HG03439 (cell line): Measurements from ENCODE around the gene ABCA3.

ENCODE experiments used
- ATAC-seq: cut with Tn5 transposase; IDR thresholded peaks from one replicate; pipeline ENCODE4 v1.9.1; 2021; ENCODE audit warnings: mild to moderate bottlenecking, moderate library complexity; ENCODE audit not compliant: unreplicated experiment

Gene ABCA3

DNA sequence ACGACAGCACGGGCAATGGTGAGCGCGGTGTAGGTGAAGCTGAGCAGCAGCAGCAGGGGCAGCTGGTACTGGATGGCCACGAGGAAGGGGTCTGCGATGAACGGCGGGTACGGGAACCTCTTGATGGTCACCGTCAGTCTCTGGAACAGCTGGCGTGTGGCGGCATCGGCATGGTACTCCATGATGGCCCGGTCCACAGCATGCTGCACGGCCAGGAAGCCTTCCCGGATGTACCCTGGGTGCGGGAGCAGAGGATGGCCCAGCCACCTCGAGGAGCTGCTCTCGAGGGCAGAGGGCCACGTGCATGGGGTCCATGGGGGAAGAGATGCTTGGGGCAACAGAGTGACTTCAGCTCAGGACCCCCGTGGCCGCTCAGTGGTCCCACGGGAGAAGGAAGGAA lies 20.9 kb downstream of the ABCA3 start:
- no peak for ATAC-seq

DNA sequence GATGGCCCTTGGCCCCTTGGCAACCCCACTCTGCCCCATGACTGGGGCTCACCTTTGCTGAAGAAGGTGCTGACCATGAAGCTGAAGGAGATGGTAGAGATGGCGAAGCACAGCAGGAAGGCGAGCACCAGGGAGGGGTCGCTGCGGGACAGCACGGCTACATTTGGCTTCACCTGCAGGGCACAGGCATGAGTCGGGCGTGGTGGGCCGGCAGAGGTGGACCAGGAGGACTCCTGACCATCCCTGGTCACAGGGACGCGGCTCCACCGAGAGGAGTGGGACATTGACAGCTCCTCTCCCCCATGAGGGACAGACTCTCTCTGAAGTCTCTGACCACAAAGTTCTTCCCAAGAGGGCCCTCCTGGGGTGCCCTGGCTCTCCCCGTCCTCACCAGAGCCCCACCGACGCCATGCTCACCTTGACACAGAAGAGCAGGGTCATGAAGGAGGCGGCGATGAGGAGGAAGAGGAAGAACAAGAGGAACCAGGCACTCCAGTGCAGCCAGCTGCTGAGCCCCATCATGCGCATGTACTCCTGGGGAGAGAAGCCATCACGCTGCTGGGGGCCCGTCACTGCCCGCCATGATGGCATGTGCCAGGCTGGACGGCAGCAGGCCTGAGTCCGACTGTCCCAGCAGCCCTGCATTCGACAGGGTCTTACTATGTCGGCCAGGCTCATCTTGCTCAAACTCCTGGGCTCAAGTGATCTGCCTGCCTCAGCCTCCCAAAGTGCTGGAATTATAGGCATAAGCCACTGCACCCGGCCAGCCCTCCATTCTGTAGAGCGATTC lies 23.1 kb downstream of the ABCA3 start:
- no peak for ATAC-seq

DNA sequence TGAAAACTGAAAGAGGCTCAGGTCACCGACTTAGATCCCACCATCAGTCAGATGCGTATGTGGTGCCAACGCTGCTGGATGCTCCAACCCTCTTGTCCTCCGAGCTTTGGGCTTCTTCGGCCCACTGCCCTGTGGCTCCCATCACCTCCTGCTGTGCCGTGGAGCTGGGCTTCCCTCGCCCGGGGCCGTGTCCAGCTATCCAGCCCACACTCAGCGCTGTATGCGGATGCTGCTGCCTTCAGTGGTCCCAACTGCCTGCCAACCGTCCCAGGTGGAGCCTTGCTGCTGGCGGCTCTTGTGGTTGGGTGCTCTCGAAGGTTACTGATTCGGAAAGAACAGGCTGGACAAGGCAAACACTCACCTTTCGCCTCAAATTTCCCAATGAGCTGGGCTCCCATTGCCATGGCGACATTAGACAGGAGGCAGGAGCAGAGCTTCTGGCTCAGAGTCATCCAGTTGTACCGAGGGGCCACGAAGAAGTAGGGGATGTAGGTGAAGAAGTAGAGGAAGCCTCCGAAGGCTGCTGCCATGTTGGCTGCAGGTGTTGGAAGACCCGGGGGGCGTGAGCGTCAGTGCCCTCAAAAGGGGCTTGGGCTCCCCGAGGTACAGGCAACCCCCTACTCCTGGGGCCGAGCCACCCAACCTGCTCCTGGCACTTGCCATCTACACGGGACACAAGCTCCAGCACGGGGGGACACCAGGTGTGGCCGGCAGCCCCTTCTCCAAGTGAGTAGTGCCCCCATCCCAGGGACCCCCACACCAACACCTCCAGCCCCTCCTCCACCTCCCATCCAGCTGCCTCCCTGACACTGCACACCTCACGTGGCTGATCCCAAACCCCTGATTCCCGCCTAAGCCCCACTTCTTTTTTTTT lies 32.2 kb downstream of the ABCA3 start:
- no peak for ATAC-seq

DNA sequence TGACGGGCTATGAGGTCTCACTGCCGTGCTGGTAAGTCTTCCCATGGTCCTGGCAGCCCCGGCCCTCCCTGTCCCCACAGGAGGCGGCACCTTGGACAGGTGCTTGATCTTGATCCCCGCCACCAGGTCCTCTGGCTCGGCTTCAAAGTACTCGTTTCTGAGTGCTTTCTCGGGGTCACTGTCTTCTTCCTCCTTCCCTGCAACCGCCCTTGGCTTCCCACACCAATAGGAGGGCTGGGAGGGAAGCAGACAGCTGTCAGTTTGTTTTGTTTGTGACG lies 40.7 kb downstream of the ABCA3 start:
- ATAC-seq, result no peak

DNA sequence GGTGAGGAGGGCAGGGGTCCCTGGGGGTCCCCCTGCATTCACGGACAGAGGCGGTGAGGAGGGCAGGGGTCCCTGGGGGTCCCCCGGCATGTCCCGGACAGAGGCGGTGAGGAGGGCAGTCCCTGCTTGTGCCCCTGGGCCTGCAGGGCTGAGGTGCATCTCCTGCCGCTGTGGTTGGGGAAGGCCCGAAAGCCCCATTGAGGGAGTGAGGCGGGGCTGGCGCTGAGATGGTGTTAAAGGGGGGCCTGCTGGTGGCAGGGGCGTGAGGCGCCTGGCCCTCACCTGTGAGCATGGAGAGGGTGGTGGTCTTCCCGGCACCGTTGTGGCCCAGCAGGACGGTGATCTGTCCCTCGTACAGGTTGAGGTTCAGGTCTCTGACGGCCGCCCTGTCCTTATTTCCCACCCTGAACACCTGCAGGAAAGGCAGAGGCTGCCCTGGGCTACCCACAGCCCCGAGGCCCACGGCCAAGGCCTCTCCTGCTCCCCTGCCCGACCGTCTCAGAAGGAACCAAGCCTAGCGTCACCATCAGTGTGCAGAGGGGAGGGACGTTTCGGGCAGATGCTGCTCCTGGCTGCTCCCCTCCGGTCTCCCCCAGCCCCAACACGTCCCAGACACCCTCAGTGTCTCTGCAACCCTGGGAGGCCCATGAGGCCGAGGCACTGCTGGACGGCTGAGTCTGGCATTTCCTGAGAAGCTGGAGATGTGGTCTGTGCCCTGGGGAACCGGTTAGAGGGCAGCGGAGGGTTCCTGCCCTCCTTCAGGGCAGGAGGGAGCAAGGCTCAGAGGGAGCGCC lies 41.2 kb downstream of the ABCA3 start:
- no peak for ATAC-seq

DNA sequence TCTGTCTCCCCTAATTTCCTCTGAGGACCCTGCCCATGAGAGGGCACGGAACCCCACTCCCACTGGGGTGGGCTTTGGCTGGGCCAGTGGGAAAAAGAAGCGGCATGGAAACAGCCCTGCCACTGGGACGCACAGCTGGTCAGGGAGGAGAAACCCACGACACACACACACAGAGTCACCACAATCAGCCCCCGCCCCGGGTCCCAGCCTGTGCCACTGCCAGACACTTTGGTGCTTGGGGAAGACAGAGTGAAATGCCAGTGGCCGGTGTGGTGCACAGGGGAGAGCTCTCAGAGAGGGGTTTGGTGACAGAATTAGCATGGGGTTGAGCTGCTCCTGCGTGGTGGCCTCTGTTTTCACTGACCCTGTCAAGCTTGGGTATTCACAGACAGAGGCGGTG lies 41.9 kb downstream of the ABCA3 start:
- ATAC-seq, result no peak

DNA sequence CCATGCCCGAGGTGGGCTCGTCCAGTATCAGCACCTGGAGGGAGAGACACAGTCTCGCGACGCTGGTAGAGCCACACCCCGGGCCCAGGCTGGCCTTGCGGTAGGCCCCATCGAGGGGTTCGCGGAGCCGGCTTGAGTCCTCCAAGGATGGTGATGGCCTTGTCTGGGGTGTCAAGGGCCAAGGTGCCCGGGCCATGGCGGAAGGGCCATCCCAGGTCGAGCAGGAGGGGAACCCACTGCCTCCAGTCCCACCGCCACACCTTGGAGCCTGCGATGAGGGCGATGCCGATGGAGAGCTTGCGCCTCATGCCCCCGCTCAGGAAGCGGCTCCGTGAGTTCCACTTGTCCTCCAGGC lies 43.0 kb downstream of the ABCA3 start:
- no peak for ATAC-seq

DNA sequence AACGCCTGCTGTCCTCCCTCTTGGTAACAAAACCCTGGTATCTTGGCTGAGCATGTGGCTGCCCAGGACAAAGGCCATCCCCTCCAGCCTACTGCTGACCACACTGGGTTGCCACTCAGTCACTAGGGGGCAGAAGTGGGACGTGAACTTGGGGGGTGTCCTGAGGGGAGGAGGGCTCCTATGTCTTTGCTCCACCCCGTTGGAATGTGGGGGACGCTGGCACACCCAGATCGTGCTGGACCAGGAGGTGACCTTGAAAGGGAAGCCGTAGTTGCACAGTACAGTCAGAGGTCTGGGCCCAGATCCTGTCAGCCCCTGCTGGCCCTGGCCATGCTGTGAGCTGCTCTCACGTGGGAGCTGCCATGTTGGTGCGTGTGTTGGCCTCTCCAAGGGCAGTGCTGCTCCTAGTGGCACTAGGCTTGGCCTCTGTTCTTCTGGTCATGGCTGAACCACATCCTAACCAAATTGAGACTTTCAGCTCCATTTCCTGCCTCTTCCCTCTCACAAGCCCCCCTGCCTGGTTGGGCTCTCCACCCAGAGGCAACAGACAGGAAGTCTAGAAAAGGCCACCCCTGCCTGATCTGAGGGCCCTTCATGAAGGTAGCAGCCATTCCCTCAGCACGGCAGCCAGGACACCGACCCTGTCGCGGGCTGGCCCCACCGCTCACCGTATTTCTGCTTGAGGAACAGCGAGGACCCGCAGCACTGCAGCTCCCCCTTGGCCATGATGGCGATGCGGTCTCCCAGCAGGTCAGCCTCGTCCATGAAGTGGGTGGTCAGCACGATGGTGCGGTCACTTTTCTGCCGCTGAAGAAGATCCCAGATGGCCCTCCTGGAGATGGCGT lies 43.6 kb downstream of the ABCA3 start:
- no peak for ATAC-seq

DNA sequence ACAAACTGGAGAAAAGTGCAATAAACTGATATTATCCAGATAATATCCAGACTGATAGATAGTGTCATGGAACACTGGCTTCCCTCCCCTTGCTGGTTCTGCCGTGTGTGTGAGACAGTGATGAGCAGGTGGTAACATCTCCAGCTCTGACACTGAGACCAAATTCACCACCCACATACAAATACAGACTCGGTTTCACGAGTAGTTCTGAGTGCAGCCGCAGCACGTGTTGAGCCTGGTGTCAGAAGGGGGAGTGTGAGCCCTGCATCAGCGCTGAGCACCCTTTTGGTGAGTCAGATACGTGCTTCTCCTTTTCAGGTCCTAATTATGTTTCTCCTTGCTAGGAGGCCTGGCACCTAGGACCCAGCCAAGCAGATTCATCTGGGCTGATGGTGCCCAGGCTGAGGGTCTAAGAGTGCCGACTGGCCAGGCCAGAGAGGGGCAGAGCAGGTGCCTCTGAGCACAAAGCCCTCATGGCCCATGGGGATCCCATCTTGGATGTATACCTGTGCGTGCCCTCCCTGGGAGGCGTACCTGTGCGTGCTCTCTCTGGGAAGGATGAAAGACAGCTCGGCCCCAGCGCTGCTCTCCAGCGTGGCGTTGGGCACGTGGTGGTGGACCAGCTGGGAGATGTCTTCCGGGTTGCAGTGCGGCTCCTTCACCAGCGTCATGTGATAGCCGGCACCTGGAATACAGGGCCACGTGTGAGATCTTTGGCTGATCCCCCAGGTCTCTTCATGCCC lies 45.3 kb downstream of the ABCA3 start:
- peak; percentile 57 for ATAC-seq

DNA sequence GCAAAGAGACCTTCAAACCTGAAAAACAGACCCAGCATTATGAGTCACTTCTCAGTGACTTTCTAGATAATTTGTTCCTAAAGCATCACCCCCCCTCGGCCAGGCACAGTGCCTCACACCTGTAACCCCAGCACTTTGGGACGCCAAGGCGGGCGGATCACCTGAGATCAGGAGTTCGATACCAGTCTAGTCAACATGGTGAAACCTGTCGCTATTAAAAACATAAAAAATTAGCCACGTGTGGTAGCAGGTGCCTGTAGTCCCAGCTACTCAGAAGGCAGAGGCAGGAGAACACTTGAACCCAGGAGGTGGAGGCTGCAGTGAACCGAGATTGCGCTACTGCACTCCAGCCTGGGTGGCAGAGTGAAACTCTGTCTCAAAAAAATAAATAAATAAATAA lies 48.3 kb downstream of the ABCA3 start:
- no peak for ATAC-seq

DNA sequence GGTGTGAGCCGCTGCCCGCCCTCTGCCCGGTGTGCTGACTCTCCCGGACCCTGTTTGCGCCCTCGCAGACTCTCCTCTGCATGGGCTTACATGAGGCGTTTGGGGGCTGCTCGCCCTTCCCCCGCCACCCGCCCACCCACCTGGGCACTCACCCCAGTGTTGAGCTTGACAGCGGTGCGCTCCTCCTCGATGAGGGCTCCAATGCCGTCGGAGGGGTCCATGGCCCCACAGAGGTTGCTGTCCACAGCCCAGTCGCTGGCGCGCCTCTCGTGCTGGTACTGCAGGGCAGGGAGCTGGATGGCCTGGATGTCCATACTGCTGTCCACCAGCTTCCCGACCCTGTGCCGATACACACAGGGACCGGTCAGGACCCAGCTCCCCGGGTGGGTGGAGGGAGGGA lies 51.2 kb downstream of the ABCA3 start:
- ATAC-seq, result no peak

DNA sequence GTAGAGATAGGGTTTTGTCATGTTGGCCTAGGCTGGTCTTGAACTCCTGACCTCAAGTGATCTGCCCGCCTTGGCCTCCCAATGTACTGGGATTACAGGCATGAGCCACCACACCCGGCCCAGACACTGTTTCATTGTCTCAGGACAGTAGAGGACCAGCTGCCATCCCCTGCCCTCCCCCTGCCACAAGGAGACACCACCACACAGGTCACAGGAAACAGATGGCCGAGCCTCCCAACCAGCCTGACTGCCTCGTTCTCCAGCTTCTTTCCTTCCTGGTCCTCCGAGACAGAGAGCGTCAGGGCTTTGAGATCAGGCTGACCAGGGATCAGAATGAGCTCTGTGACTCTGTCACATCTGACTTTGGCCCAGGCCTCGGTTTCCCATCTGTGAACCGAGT lies 51.8 kb downstream of the ABCA3 start:
- ATAC-seq, result no peak

DNA sequence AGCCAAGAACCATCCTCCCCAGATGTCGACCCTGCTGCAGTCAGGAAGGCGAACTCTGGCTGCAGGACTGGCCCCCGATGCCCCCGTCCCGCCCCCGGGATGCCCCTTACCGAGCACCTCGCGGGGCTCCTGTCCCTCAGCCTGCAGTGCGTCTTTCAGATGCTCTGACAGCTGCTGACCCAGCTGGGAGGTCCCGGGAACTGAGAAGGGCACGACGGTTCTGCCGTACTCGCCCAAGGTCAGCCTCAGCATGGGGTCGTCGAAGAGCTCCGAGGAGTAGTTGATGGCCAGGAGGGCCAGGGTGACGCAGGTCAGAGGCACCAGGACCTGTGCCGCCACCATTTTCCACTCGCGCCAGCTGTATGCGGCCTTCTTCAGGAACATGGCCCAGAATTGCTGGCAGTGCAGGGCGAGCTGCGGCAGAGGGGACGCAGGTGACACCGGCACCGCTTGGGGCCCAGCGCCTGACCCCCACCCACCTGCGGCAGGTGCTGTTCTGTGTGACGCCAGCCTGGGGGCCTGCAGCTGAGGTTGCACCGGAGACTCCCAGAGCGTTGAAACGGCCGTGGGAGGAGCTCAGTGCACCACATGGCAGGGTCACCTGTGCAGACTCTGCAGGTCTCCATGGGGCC lies 52.5 kb downstream of the ABCA3 start:
- no peak for ATAC-seq

DNA sequence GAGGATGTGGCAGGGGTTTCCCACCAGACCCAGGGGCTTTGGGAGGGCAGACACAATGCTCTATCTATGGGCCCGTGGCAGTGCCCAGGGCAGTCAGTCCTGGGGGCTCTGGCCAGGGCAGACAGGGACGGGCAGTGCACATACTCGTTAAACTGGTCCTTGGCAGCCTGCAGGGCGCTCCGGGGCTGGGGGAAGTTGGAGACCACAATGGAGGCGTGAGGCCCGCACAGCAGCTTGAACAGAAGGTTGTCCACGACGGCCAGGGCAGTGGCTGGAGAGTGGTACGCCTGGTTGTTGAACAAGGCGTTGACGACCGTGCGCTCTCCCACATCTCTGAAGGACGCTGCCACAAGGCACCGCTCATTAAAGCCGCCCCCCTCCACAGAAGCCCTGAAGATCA lies 54.0 kb downstream of the ABCA3 start:
- no peak for ATAC-seq

DNA sequence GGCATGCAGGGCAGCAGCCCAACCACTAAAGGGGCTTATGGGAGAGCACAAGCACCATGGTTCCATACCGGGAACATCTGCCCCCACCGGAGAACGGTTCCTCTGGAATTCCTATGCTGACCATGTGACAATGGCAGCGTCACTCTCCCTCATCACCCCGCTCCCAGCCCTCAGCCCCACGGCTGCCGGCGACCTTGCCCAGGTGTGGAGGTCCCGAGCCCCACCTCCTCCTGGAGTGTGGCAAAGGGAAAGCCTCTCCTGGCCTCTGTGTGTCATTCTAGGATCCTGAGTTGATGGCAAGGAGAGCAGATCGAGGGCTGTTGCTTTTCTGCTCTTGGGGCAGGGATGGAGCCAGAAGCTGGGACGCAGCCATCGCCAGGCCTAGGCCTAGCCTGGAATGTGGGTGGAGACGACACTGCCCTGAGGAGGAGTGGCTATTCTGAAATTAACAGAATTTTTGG lies 54.8 kb downstream of the ABCA3 start:
- ATAC-seq, result no peak

DNA sequence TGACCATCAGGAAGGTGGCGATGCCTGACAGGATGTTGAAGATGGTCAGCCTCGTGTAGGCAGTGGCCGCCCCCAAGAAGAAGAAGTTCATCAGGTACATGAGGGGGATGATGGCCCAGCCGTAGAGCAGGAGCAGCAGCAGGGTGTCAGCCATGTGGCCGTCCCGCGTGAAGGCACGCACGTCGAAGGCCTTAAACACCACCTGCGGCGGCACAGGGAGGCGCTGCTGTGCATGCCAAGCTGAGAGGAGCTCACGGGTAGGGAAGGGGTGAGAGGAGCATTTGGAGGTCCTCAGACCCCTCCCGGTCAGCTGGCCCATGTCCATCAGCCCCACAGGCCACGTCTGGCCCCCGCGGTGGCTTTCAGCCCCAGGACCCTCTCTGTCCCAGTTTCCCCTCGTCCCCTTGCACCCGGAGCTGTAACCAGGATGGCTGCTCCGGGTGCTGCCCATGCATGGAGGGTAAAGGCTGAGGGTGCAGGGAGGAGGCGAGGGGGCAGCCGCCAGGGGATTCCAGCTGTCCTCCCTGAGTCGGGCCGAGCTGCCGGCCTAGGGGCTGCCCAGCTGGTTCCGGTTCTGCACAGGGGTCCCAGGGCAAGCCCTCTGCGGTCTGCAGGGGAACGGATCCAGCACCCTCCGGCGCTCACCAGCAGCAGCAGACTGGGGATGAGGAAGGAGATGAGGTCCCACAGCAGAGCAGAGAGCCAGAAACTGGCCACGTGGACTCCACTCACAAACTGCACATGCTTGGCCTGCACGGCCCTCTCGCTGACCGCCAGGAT lies 55.5 kb downstream of the ABCA3 start:
- ATAC-seq, result no peak

DNA sequence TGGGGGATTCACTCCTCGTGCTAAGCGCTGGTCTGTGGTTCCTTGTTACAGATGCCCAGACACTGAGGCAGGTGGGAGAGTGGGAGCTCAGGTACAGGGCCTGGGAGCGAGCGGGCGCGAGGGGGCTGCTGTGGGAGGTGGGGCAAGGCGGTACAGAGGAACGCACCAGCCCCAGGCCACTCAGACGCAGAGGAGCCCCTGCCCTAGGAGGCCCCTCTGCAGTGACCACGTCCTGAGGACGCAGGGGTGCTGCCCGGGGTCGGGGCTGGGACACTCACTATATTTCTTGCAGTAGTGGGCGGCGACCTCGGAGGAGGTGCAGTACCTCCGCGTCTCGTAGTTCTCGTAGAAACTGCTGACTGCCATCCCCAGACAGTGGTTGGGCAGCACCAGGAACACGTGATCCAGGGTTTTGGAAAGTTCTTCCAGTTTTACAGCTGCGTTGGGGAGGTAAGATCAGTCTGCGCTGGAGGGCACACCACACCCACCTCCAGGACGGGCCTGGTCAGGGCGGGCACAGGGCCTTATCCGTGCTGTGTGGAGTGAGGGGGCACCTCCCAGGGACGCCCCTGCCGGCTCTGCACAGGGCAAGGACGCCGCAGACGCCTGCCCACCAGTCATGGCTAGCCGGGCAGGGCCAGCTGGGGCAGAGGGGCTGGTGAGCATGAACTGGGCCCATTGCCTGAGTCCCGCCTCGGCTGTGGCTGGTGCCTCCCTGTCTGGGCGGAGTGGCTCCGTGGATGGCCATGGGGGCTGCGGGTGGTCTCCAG lies 56.3 kb downstream of the ABCA3 start:
- no peak for ATAC-seq
